Measurements from ENCODE around the gene PBX2. TPM values are rescaled to one million over a fixed set of nuclear protein-coding genes. Genes with fewer than 3 reads are reported as not detected.

The PBX2 gene
- total RNA-seq, 1 donor from 2014 or later = 25.1 TPM

- no peak for DNase-seq (ENCODE audit: low read depth)
Measured at GRCh38 chr6:32175322-32175710, 14.7 kb downstream of the PBX2 start.

- DNase-seq (ENCODE audit: low read depth) = no peak
Measured at GRCh38 chr6:32174416-32174815, 15.6 kb downstream of the PBX2 start.

GRCh38 chr6:32173051-32173727, 16.8 kb downstream of the PBX2 start:
- DNase-seq (ENCODE audit: low read depth) = no peak

GRCh38 chr6:32171234-32171633, 18.8 kb downstream of the PBX2 start:
- DNase-seq (ENCODE audit: low read depth) = no peak

- no peak for DNase-seq (ENCODE audit: low read depth)
Measured at GRCh38 chr6:32170294-32170693, 19.7 kb downstream of the PBX2 start.

GRCh38 chr6:32168807-32169591, 21.0 kb downstream of the PBX2 start:
- DNase-seq (ENCODE audit: low read depth) = no peak

GRCh38 chr6:32168350-32168749, 21.7 kb downstream of the PBX2 start:
- DNase-seq (ENCODE audit: low read depth) = no peak

- no peak for DNase-seq (ENCODE audit: low read depth)
Measured at GRCh38 chr6:32167761-32168262, 22.2 kb downstream of the PBX2 start.

GRCh38 chr6:32167154-32167760, 22.7 kb downstream of the PBX2 start:
- no peak for DNase-seq (ENCODE audit: low read depth)

- no peak for DNase-seq (ENCODE audit: low read depth)
Measured at GRCh38 chr6:32166411-32167061, 23.5 kb downstream of the PBX2 start.

GRCh38 chr6:32164295-32164694, 25.7 kb downstream of the PBX2 start, which contains the start of gene EGFL8:
Gene EGFL8, plus strand, starts transcription at chr6:32164595. Its CDS starts 1,571 bp downstream, at chr6:32166166.
- no peak for DNase-seq (ENCODE audit: low read depth)

- DNase-seq (ENCODE audit: low read depth) = no peak
Measured at GRCh38 chr6:32163559-32164258, 26.3 kb downstream of the PBX2 start.

GRCh38 chr6:32158052-32158451, 31.9 kb downstream of the PBX2 start:
- no peak for DNase-seq (ENCODE audit: low read depth)

GRCh38 chr6:32156891-32157290, 33.1 kb downstream of the PBX2 start:
- no peak for DNase-seq (ENCODE audit: low read depth)

GRCh38 chr6:32154514-32155161, 35.4 kb downstream of the PBX2 start:
- peak; percentile 81 for DNase-seq (ENCODE audit: low read depth)

GRCh38 chr6:32153564-32154513, 36.2 kb downstream of the PBX2 start, which contains the start of gene PPT2:
Gene PPT2, plus strand, starts transcription at chr6:32154141. Its CDS starts 454 bp downstream, at chr6:32154595.
- peak; percentile 94 for DNase-seq (ENCODE audit: low read depth)

- peak; percentile 16 for DNase-seq (ENCODE audit: low read depth)
Measured at GRCh38 chr6:32152769-32153563, 37.0 kb downstream of the PBX2 start.

Data from myocyte (in vitro differentiated cells).